Neutrophil (primary cell): ENCODE results near the gene ELAC1.
"Not testable (repeated sequence)": the region's sequence is repeated elsewhere in the genome, so short reads cannot be mapped to it uniquely, and the experiment has no call there.

Experiments
- H3K27ac ChIP-seq: fragments of 200-600 bp; sonication (generic); 2 replicates; pipeline ENCODE4 v1.5.1; 2016; ENCODE audit warnings: mild to moderate bottlenecking, moderate library complexity
- H3K27me3 ChIP-seq: fragments of 200-600 bp; sonication (generic); 2 replicates; pipeline ENCODE4 v1.6.0; 2016; ENCODE audit warnings: mild to moderate bottlenecking
- H3K36me3 ChIP-seq: fragments of 200-600 bp; sonication (generic); 2 replicates; pipeline ENCODE4 v1.5.1; 2017
- H3K4me1 ChIP-seq, 2 experiments: fragments of 200-600 bp in 1 of 2; sonication (generic) in 1 of 2; 1 replicate in 1 of 2; 2 replicates in 1 of 2; pipeline versions ENCODE4 v1.5.1 to v1.6.1; 2013 to 2016; ENCODE audit warnings: low read depth in 1 of 2, low read length in 1 of 2, mild to moderate bottlenecking in 1 of 2, moderate library complexity in 1 of 2; ENCODE audit not compliant: control insufficient read depth in 1 of 2, insufficient read depth in 1 of 2
- H3K4me3 ChIP-seq, 2 experiments: fragments of 200-600 bp in 1 of 2; sonication (generic) in 1 of 2; 1 replicate in 1 of 2; 2 replicates in 1 of 2; pipeline ENCODE4 v1.5.1; 2013 to 2016; ENCODE audit warnings: low read depth in 1 of 2, low read length in 1 of 2, mild to moderate bottlenecking in 1 of 2, moderate library complexity in 1 of 2
- H3K9me3 ChIP-seq: fragments of 200-600 bp; sonication (generic); 2 replicates; pipeline ENCODE4 v1.5.1; 2016
- CTCF ChIP-seq: fragments of 200-600 bp; sonication (generic); IDR thresholded peaks from 2 replicates; pipeline ENCODE4 v1.5.1; 2016; ENCODE audit warnings: antibody characterized with exemption

Gene ELAC1

GRCh38 chr18:50955253-50955652, 12.6 kb upstream of the ELAC1 start:
- H3K9me3 ChIP-seq: no peaks in the 10 kb centered on the region
- H3K36me3 ChIP-seq: peaks cover 4% of the 10 kb centered on the region
- no peaks in the 10 kb centered on the region for H3K4me1 ChIP-seq
- H3K4me3 ChIP-seq: no peak overlapping the region
- H3K27ac ChIP-seq: no peak overlapping the region
- H3K27me3 ChIP-seq: no peaks in the 10 kb centered on the region
- TF ChIP-seq CTCF: no peak

- no peaks in the 10 kb centered on the region for H3K36me3 ChIP-seq
- no peak overlapping the region for H3K27ac ChIP-seq
- no peaks in the 10 kb centered on the region for H3K27me3 ChIP-seq
- no peak overlapping the region for H3K4me3 ChIP-seq
- H3K9me3 ChIP-seq: no peaks in the 10 kb centered on the region
- TF ChIP-seq CTCF: no peak
- H3K4me1 ChIP-seq: no peaks in the 10 kb centered on the region
These were observed 11.7 kb upstream of the ELAC1 start for GRCh38 chr18:50956116-50956515.

GRCh38 chr18:50961974-50962373, 5.9 kb upstream of the ELAC1 start:
- Histone ChIP-seq H3K4me3 (no peak overlapping the region), H3K27ac (no peak overlapping the region), H3K4me1 (no peaks in the 10 kb centered on the region), H3K9me3 (no peaks in the 10 kb centered on the region), H3K36me3 (no peaks in the 10 kb centered on the region), H3K27me3 (no peaks in the 10 kb centered on the region)
- TF ChIP-seq CTCF: no peak

- Histone ChIP-seq H3K27me3 (no peaks in the 10 kb centered on the region), H3K27ac (no peak overlapping the region), H3K4me3 (no peak overlapping the region), H3K36me3 (peaks cover under 1% of the 10 kb centered on the region), H3K9me3 (no peaks in the 10 kb centered on the region), H3K4me1 (peaks cover 10 to 14% of the 10 kb centered on the region in 2 experiments)
- no peak for TF ChIP-seq CTCF
These were observed 1.6 kb downstream of the ELAC1 start for GRCh38 chr18:50969448-50969847.

- no peak for TF ChIP-seq CTCF
- H3K9me3 ChIP-seq: no peaks in the 10 kb centered on the region
These were observed 2.2 kb downstream of the ELAC1 start for GRCh38 chr18:50970006-50970405.

GRCh38 chr18:50972404-50972803, 4.6 kb downstream of the ELAC1 start:
- peaks cover 8 to 12% of the 10 kb centered on the region in 2 experiments for H3K4me1 ChIP-seq
- peaks cover 12% of the 10 kb centered on the region for H3K36me3 ChIP-seq
- H3K4me3 ChIP-seq: not testable (repeated sequence)

More at GRCh38 chr18:50970006-50970405, 2.2 kb downstream of the ELAC1 start:
- no peak overlapping the region for H3K27ac ChIP-seq
- no peak overlapping the region for H3K4me3 ChIP-seq
- H3K36me3 ChIP-seq: peaks cover 6% of the 10 kb centered on the region
- H3K27me3 ChIP-seq: no peaks in the 10 kb centered on the region
- H3K4me1 ChIP-seq: peaks cover 10 to 14% of the 10 kb centered on the region in 2 experiments

More at GRCh38 chr18:50972404-50972803, 4.6 kb downstream of the ELAC1 start:
- not testable (repeated sequence) for H3K27ac ChIP-seq, H3K27me3 ChIP-seq, H3K9me3 ChIP-seq
